Measurements from ENCODE around the gene OR1F1.

DNA sequence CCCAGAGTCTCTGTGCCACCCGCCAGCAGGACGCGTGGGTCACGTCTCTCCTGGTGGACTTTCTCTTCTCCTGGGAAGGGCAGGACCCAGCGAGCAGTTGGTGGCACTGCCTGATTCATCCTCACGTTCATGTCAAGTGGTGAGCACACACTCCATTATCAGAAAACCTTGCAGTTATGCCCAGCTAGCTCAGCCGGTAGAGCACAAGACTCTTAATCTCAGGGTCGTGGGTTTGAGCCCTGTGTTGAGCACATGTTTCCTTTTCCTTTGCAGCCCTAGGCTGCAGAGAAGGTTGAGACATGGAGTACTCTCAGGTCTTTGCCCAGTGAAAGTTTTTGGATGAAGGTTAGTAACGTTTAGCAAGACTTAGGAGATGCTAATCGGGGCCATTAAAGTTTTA is 8.0 kb downstream of the OR1F1 start:
- TF ChIP-seq, protein P1, sequence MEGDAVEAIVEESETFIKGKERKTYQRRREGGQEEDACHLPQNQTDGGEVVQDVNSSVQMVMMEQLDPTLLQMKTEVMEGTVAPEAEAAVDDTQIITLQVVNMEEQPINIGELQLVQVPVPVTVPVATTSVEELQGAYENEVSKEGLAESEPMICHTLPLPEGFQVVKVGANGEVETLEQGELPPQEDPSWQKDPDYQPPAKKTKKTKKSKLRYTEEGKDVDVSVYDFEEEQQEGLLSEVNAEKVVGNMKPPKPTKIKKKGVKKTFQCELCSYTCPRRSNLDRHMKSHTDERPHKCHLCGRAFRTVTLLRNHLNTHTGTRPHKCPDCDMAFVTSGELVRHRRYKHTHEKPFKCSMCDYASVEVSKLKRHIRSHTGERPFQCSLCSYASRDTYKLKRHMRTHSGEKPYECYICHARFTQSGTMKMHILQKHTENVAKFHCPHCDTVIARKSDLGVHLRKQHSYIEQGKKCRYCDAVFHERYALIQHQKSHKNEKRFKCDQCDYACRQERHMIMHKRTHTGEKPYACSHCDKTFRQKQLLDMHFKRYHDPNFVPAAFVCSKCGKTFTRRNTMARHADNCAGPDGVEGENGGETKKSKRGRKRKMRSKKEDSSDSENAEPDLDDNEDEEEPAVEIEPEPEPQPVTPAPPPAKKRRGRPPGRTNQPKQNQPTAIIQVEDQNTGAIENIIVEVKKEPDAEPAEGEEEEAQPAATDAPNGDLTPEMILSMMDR (IDR thresholded peaks at IDR 0.05) = no peak
- TF ChIP-seq POLR2A (IDR thresholded peaks at IDR 0.05) = no peak
- TF ChIP-seq POLR2AphosphoS5 (IDR thresholded peaks at IDR 0.05) = no peak
- TF ChIP-seq EP300 (IDR thresholded peaks at IDR 0.05) = no peak

Measured in sigmoid colon (tissue), 4 donors.